Uterus (tissue), 2 donors: ENCODE data around the gene FAM180A.

Source experiments
- POLR2A ChIP-seq, 2 donors: fragments of 450-650 bp; IDR thresholded peaks; one replicate each; pipeline ENCODE4 v1.6.1; 2016; ENCODE audit warnings: antibody characterized with exemption in 2 of 2, mild to moderate bottlenecking in 1 of 2, moderate library complexity in 1 of 2
- TF ChIP-seq, protein P1 (sequence below), 4 experiments: fragments of 200-600 bp in 2 of 4; fragments of 450-650 bp in 2 of 4; sonication (generic) in 2 of 4; IDR thresholded peaks; one replicate each; pipeline ENCODE4 v1.5.1; 2016 to 2019; ENCODE audit warnings: antibody characterized with exemption in 4 of 4, mild to moderate bottlenecking in 2 of 4, moderate library complexity in 1 of 4

DNA sequence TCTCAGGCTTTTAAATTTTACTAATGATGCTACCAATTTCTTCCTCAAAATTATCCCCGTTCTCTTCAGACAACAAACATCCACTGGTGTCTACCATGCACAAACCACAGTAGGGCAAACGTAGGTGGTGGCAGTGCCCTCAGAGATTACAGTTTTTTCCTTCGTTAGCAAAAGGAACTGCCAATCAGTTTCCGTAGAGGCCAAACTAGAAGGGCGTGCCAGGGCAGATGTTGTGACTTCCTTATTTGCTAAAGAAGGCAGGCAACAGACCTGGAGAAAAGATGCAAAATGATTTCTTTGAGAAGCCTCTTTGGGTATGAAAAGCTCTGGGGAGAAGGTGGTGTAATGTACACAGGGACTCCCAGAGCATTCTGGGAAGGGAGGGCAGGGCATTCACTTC is 7.6 kb upstream of the FAM180A start:
- TF ChIP-seq, protein P1, sequence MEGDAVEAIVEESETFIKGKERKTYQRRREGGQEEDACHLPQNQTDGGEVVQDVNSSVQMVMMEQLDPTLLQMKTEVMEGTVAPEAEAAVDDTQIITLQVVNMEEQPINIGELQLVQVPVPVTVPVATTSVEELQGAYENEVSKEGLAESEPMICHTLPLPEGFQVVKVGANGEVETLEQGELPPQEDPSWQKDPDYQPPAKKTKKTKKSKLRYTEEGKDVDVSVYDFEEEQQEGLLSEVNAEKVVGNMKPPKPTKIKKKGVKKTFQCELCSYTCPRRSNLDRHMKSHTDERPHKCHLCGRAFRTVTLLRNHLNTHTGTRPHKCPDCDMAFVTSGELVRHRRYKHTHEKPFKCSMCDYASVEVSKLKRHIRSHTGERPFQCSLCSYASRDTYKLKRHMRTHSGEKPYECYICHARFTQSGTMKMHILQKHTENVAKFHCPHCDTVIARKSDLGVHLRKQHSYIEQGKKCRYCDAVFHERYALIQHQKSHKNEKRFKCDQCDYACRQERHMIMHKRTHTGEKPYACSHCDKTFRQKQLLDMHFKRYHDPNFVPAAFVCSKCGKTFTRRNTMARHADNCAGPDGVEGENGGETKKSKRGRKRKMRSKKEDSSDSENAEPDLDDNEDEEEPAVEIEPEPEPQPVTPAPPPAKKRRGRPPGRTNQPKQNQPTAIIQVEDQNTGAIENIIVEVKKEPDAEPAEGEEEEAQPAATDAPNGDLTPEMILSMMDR (IDR thresholded peaks at IDR 0.05) = no peak
- TF ChIP-seq POLR2A (IDR thresholded peaks at IDR 0.05) = no peak
